GM23338 (cell line): ENCODE measurements around the gene HAO1. TPM values are rescaled to one million over a fixed set of nuclear protein-coding genes. Genes with fewer than 3 reads are reported as not detected.

ENCODE experiments used
- ATAC-seq: fragments of 200-7000 bp; cut with Tn5 transposase; 3 replicates; pipeline ENCODE4 v1.9.1; 2020
- DNase-seq: peaks from one replicate; pipeline ENCODE4 v3.0.0-alpha.2; 2015; ENCODE audit warnings: low spot score
- H2AFZ ChIP-seq: fragments of 200-600 bp; sonication (generic); 2 replicates; pipeline ENCODE4 v1.8.0; 2016; ENCODE audit warnings: antibody characterized with exemption, mild to moderate bottlenecking, moderate library complexity
- H3F3A ChIP-seq: fragments of 200-600 bp; sonication (generic); replicated peaks from 2 replicates; pipeline ENCODE4 v1.8.0; 2017; ENCODE audit warnings: antibody characterized with exemption, mixed run types, low read depth
- H3K27ac ChIP-seq: fragments of 200-600 bp; sonication (generic); 2 replicates; pipeline ENCODE4 v1.6.1; 2016; ENCODE audit warnings: low read depth
- H3K27me3 ChIP-seq: fragments of 200-600 bp; sonication (generic); 2 replicates; pipeline ENCODE4 v1.8.0; 2016; ENCODE audit warnings: mild to moderate bottlenecking, mixed run types, moderate library complexity; ENCODE audit not compliant: insufficient read depth
- H3K36me3 ChIP-seq: fragments of 200-600 bp; sonication (generic); 2 replicates; pipeline ENCODE4 v1.8.0; 2016; ENCODE audit warnings: mild to moderate bottlenecking; ENCODE audit not compliant: insufficient read depth
- H3K4me1 ChIP-seq: fragments of 200-600 bp; sonication (generic); 2 replicates; pipeline ENCODE4 v1.8.0; 2016; ENCODE audit warnings: mild to moderate bottlenecking, moderate library complexity; ENCODE audit not compliant: insufficient read depth
- H3K4me2 ChIP-seq: fragments of 200-600 bp; sonication (generic); 2 replicates; pipeline ENCODE4 v1.7.1; 2017; ENCODE audit warnings: mixed run types
- H3K4me3 ChIP-seq: fragments of 200-600 bp; sonication (generic); 2 replicates; pipeline ENCODE4 v1.6.1; 2016; ENCODE audit warnings: mixed run types
- H3K79me2 ChIP-seq: fragments of 200-600 bp; sonication (generic); replicated peaks from 2 replicates; pipeline ENCODE4 v1.8.0; 2017; ENCODE audit warnings: mild to moderate bottlenecking; ENCODE audit not compliant: insufficient read depth
- H3K9me2 ChIP-seq: fragments of 200-600 bp; sonication (generic); 2 replicates; pipeline ENCODE4 v1.8.0; 2017; ENCODE audit not compliant: insufficient read depth
- H4K20me1 ChIP-seq: fragments of 200-600 bp; sonication (generic); replicated peaks from 2 replicates; pipeline ENCODE4 v1.8.0; 2017; ENCODE audit warnings: mild to moderate bottlenecking; ENCODE audit not compliant: insufficient read depth
- H3K27ac Mint-ChIP-seq: 2 replicates; pipeline ENCODE4 v1.8.0; 2020; ENCODE audit warnings: inconsistent platforms, mild to moderate bottlenecking, moderate library complexity, mixed read lengths
- H3K27me3 Mint-ChIP-seq: 3 replicates; pipeline ENCODE4 v1.8.0; 2022; ENCODE audit warnings: low read depth, mild to moderate bottlenecking, moderate library complexity, mixed read lengths, inconsistent platforms; ENCODE audit not compliant: insufficient read depth, poor library complexity
- H3K36me3 Mint-ChIP-seq: 3 replicates; pipeline ENCODE4 v1.8.0; 2021; ENCODE audit warnings: low read depth, mild to moderate bottlenecking, inconsistent platforms, moderate library complexity, mixed read lengths
- H3K4me1 Mint-ChIP-seq: 3 replicates; pipeline ENCODE4 v1.8.0; 2020; ENCODE audit warnings: mild to moderate bottlenecking, inconsistent platforms, mixed read lengths
- H3K4me3 Mint-ChIP-seq: 3 replicates; pipeline ENCODE4 v1.8.0; 2021; ENCODE audit warnings: moderate library complexity, mild to moderate bottlenecking, inconsistent platforms, mixed read lengths
- H3K9me3 Mint-ChIP-seq: 3 replicates; pipeline ENCODE4 v1.8.0; 2020; ENCODE audit warnings: moderate library complexity, mild to moderate bottlenecking, inconsistent platforms, mixed read lengths
- CREB1 ChIP-seq: fragments of 250-450 bp; sonication (Bioruptor Pico); IDR thresholded peaks from 2 replicates; pipeline ENCODE4 v1.5.0; 2020; ENCODE audit warnings: low read depth, mild to moderate bottlenecking, moderate library complexity
- EZH2 ChIP-seq: fragments of 200-600 bp; sonication (generic); IDR thresholded peaks from one replicate; pipeline ENCODE4 v1.8.0; 2017; ENCODE audit warnings: antibody characterized with exemption, mild to moderate bottlenecking, low read depth; ENCODE audit not compliant: unreplicated experiment
- EZH2phosphoT487 ChIP-seq: fragments of 200-600 bp; sonication (generic); IDR thresholded peaks from one replicate; pipeline ENCODE4 v1.8.1; 2018; ENCODE audit warnings: antibody characterized with exemption; ENCODE audit not compliant: unreplicated experiment
- JUNB ChIP-seq: IDR thresholded peaks from one replicate; pipeline ENCODE4 v1.6.1; 2016; ENCODE audit warnings: antibody characterized with exemption; ENCODE audit not compliant: unreplicated experiment
- POLR2AphosphoS5 ChIP-seq: IDR thresholded peaks from 2 replicates; pipeline ENCODE4 v1.6.1; 2016; ENCODE audit warnings: antibody characterized with exemption, low read depth
- STAT1 ChIP-seq: IDR thresholded peaks from one replicate; pipeline ENCODE4 v1.6.1; 2016; ENCODE audit warnings: antibody characterized with exemption; ENCODE audit not compliant: unreplicated experiment
- ZNF114 ChIP-seq: fragments of 250-450 bp; sonication (Bioruptor Pico); IDR thresholded peaks from 2 replicates; pipeline ENCODE4 v1.5.0; 2020; ENCODE audit warnings: mild to moderate bottlenecking, moderate library complexity
- polyA plus RNA-seq: library from polyadenylated mRNA; unstranded; fragments of >200 nt; fragmentation: Nextera tagmentation; extraction: Ambion mirVana; gene quantifications from 2 replicates; pipeline ENCODE4 v1.2.1, GENCODE V29; 2016
- total RNA-seq: library from RNA; depleted of rRNA; stranded (reverse); fragments of >200 nt; shearing (Covaris generic); gene quantifications from 2 replicates; pipeline ENCODE4 v1.2.3, GENCODE V29; 2014
- TF ChIP-seq, protein P1 (sequence below): IDR thresholded peaks from one replicate; pipeline ENCODE4 v1.6.1; 2018; ENCODE audit warnings: antibody characterized with exemption; ENCODE audit not compliant: unreplicated experiment
- TF ChIP-seq, protein P2 (sequence below), 2 experiments: fragments of 200-600 bp in 1 of 2; sonication (generic) in 1 of 2; conservative IDR thresholded peaks; 2 replicates each; pipeline versions ENCODE4 v1.5.1 to v1.6.1; 2016 to 2017; ENCODE audit warnings: antibody characterized with exemption in 2 of 2, low read depth in 2 of 2, mild to moderate bottlenecking in 2 of 2, moderate library complexity in 1 of 2

Gene HAO1
- total and polyA plus RNA-seq, 2 experiments from 2014 or later, result not detected

DNA sequence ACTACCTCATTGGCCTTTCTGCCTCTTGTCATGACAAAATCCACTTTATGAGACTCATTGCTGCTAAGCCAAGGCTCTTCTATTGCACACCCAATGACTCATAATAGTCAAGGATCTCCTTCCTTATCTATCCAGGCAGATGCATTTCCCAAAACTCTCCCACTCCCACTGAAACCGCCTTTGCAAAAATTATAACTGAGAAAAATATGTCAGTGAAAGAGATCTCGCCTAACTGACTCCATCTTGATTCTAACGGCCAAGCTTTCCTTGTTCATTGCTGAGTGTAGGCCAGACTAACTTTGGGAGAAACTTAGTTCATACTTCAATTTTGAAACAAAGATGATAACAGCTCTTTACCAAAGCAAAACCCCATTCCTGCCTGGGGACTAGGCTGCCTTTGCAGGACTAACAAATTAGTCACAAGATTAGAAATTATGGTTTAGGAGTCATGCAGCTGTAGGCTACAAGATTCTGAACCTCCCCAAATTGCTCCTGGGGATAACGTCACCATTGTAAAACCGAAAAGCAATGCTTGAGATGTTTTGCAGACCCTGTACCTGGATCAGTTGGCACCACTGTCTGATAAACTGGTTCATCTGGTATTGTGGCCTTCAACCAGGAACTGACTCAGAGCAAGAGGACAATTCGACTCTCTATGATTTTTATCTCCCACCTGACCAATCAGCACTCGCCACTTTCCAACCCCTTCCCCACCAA, 47.1 kb downstream of the HAO1 start:
- Histone ChIP-seq H3K9me2 (peaks cover 10% of the 10 kb centered on the region; the same call in 1 of the 2 replicates), H4K20me1 (no peaks in the 10 kb centered on the region), H3K27ac (no peak overlapping the region), H2AFZ (no peak overlapping the region), H3K4me3 (no peak overlapping the region), H3F3A (no peaks in the 10 kb centered on the region), H3K27me3 (no peaks in the 10 kb centered on the region), H3K4me1 (no peaks in the 10 kb centered on the region), H3K79me2 (no peaks in the 10 kb centered on the region), H3K4me2 (no peak overlapping the region), H3K36me3 (no peaks in the 10 kb centered on the region)
- no peak for DNase-seq
- Mint-ChIP-seq H3K9me3 (no peaks in the 10 kb centered on the region), H3K27ac (no peak overlapping the region), H3K36me3 (no peaks in the 10 kb centered on the region), H3K4me1 (peaks cover under 1% of the 10 kb centered on the region; the same call in 1 of the 3 replicates), H3K27me3 (no peaks in the 10 kb centered on the region), H3K4me3 (no peak overlapping the region)
- no peak for ATAC-seq
- TF ChIP-seq POLR2AphosphoS5 (no peak), EZH2phosphoT487 (no peak), CREB1 (CRISPR knock-in tag) (no peak), STAT1 (no peak), JUNB (no peak)
- TF ChIP-seq, protein P1, sequence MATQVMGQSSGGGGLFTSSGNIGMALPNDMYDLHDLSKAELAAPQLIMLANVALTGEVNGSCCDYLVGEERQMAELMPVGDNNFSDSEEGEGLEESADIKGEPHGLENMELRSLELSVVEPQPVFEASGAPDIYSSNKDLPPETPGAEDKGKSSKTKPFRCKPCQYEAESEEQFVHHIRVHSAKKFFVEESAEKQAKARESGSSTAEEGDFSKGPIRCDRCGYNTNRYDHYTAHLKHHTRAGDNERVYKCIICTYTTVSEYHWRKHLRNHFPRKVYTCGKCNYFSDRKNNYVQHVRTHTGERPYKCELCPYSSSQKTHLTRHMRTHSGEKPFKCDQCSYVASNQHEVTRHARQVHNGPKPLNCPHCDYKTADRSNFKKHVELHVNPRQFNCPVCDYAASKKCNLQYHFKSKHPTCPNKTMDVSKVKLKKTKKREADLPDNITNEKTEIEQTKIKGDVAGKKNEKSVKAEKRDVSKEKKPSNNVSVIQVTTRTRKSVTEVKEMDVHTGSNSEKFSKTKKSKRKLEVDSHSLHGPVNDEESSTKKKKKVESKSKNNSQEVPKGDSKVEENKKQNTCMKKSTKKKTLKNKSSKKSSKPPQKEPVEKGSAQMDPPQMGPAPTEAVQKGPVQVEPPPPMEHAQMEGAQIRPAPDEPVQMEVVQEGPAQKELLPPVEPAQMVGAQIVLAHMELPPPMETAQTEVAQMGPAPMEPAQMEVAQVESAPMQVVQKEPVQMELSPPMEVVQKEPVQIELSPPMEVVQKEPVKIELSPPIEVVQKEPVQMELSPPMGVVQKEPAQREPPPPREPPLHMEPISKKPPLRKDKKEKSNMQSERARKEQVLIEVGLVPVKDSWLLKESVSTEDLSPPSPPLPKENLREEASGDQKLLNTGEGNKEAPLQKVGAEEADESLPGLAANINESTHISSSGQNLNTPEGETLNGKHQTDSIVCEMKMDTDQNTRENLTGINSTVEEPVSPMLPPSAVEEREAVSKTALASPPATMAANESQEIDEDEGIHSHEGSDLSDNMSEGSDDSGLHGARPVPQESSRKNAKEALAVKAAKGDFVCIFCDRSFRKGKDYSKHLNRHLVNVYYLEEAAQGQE, result no peak
- TF ChIP-seq, protein P2, sequence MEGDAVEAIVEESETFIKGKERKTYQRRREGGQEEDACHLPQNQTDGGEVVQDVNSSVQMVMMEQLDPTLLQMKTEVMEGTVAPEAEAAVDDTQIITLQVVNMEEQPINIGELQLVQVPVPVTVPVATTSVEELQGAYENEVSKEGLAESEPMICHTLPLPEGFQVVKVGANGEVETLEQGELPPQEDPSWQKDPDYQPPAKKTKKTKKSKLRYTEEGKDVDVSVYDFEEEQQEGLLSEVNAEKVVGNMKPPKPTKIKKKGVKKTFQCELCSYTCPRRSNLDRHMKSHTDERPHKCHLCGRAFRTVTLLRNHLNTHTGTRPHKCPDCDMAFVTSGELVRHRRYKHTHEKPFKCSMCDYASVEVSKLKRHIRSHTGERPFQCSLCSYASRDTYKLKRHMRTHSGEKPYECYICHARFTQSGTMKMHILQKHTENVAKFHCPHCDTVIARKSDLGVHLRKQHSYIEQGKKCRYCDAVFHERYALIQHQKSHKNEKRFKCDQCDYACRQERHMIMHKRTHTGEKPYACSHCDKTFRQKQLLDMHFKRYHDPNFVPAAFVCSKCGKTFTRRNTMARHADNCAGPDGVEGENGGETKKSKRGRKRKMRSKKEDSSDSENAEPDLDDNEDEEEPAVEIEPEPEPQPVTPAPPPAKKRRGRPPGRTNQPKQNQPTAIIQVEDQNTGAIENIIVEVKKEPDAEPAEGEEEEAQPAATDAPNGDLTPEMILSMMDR (conservative IDR thresholded peaks at IDR 0.05; ENCODE audit: low read depth in 2 of 2), result no peak

DNA sequence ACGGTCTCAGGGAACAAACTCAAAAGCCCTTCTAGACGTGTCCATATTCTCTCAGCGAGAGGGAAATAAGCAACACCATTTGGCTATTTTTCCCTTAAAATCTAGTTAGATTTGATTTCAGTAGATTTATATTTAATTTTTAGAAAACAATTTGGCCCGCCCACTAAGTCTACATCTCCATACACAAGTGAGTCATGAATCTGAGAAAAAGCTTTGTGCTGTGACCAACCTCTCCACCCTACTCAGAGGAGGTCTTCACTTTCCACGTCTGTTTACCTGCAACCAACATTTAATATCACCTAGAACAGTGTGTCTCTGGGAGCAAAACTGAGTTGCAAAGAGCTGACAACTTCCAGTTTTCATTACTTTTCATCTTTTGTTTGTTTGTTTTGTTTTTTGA, 48.6 kb downstream of the HAO1 start:
- H3K27ac ChIP-seq, result no peak overlapping the region
- TF ChIP-seq ZNF114 (CRISPR knock-in tag) (no peak), EZH2phosphoT487 (no peak), EZH2 (no peak)
- H3K27me3 ChIP-seq, result no peaks in the 10 kb centered on the region
- H3K27me3 Mint-ChIP-seq, result no peaks in the 10 kb centered on the region
- H3K4me1 ChIP-seq, result peaks cover 10% of the 10 kb centered on the region; the same call in 1 of the 2 replicates
- peaks cover 15% of the 10 kb centered on the region; the same call in 2 of the 3 replicates for H3K4me1 Mint-ChIP-seq
- H4K20me1 ChIP-seq, result no peaks in the 10 kb centered on the region
- H3K9me3 Mint-ChIP-seq, result no peaks in the 10 kb centered on the region
- ATAC-seq (no peak), DNase-seq (no peak)
- no peaks in the 10 kb centered on the region for H3K36me3 ChIP-seq
- no peaks in the 10 kb centered on the region for H3K79me2 ChIP-seq
- H3K9me2 ChIP-seq, result peaks cover 10% of the 10 kb centered on the region; the same call in 1 of the 2 replicates
- no peak overlapping the region for H3K4me3 ChIP-seq
- no peak overlapping the region for H2AFZ ChIP-seq
- no peaks in the 10 kb centered on the region for H3F3A ChIP-seq
- H3K27ac Mint-ChIP-seq, result no peak overlapping the region
- H3K36me3 Mint-ChIP-seq, result no peaks in the 10 kb centered on the region
- no peak overlapping the region for H3K4me2 ChIP-seq
- no peak overlapping the region for H3K4me3 Mint-ChIP-seq
